ENCODE results near the gene LACC1. TPM values are rescaled to one million over a fixed set of nuclear protein-coding genes. Genes with fewer than 3 reads are reported as not detected.

The LACC1 gene
- total RNA-seq, 1 donor from 2014 or later, result 8.7 TPM

- no peaks in the 10 kb centered on the region for H3K4me1 Mint-ChIP-seq (ENCODE audit: unreplicated experiment)
- no peak for DNase-seq (ENCODE audit: extremely low spot score, unreplicated experiment)
- no peak for TF ChIP-seq CTCF (IDR thresholded peaks at IDR 0.05)
Measured at GRCh38 chr13:43924549-43925245, 45.0 kb downstream of the LACC1 start.

GRCh38 chr13:43929947-43930346 is 50.2 kb downstream of the LACC1 start:
- no peak overlapping the region for H3K4me3 Mint-ChIP-seq (ENCODE audit: unreplicated experiment)
- no peaks in the 10 kb centered on the region for H3K4me1 Mint-ChIP-seq (ENCODE audit: unreplicated experiment)

More at GRCh38 chr13:43924549-43925245, 45.0 kb downstream of the LACC1 start:
- Mint-ChIP-seq H3K27ac (ENCODE audit: unreplicated experiment) (no peak overlapping the region), H3K4me3 (ENCODE audit: unreplicated experiment) (no peak overlapping the region), H3K9me3 (ENCODE audit: unreplicated experiment) (no peaks in the 10 kb centered on the region), H3K27me3 (ENCODE audit: unreplicated experiment) (peaks cover 18% of the 10 kb centered on the region), H3K36me3 (ENCODE audit: unreplicated experiment) (no peaks in the 10 kb centered on the region)

GRCh38 chr13:43933378-43933777 is 53.7 kb downstream of the LACC1 start:
- no peak overlapping the region for H3K4me3 Mint-ChIP-seq (ENCODE audit: unreplicated experiment)
- H3K9me3 Mint-ChIP-seq (ENCODE audit: unreplicated experiment), result peaks cover 9% of the 10 kb centered on the region
- DNase-seq (ENCODE audit: extremely low spot score, unreplicated experiment), result no peak
- no peak for TF ChIP-seq CTCF (IDR thresholded peaks at IDR 0.05)
- H3K27me3 Mint-ChIP-seq (ENCODE audit: unreplicated experiment), result peaks cover 12% of the 10 kb centered on the region
- peaks cover 16% of the 10 kb centered on the region for H3K4me1 Mint-ChIP-seq (ENCODE audit: unreplicated experiment)
- no peak overlapping the region for H3K27ac Mint-ChIP-seq (ENCODE audit: unreplicated experiment)
- no peaks in the 10 kb centered on the region for H3K36me3 Mint-ChIP-seq (ENCODE audit: unreplicated experiment)

More at GRCh38 chr13:43929947-43930346, 50.2 kb downstream of the LACC1 start:
- H3K27ac Mint-ChIP-seq (ENCODE audit: unreplicated experiment), result no peak overlapping the region
- H3K36me3 Mint-ChIP-seq (ENCODE audit: unreplicated experiment), result no peaks in the 10 kb centered on the region
- no peak for TF ChIP-seq CTCF (IDR thresholded peaks at IDR 0.05)
- no peak for DNase-seq (ENCODE audit: extremely low spot score, unreplicated experiment)
- peaks cover 9% of the 10 kb centered on the region for H3K9me3 Mint-ChIP-seq (ENCODE audit: unreplicated experiment)
- peaks cover 12% of the 10 kb centered on the region for H3K27me3 Mint-ChIP-seq (ENCODE audit: unreplicated experiment)

- Mint-ChIP-seq H3K36me3 (ENCODE audit: unreplicated experiment) (no peaks in the 10 kb centered on the region), H3K4me3 (ENCODE audit: unreplicated experiment) (no peak overlapping the region), H3K9me3 (ENCODE audit: unreplicated experiment) (peaks cover 9% of the 10 kb centered on the region), H3K4me1 (ENCODE audit: unreplicated experiment) (peaks cover 20% of the 10 kb centered on the region), H3K27ac (ENCODE audit: unreplicated experiment) (no peak overlapping the region), H3K27me3 (ENCODE audit: unreplicated experiment) (peaks cover 12% of the 10 kb centered on the region)
- no peak for DNase-seq (ENCODE audit: extremely low spot score, unreplicated experiment)
- TF ChIP-seq CTCF (IDR thresholded peaks at IDR 0.05), result no peak
Measured at GRCh38 chr13:43934273-43934672, 54.6 kb downstream of the LACC1 start.

- Mint-ChIP-seq H3K27ac (ENCODE audit: unreplicated experiment) (peak overlapping the region; percentile 1), H3K27me3 (ENCODE audit: unreplicated experiment) (peaks cover 3% of the 10 kb centered on the region), H3K4me1 (ENCODE audit: unreplicated experiment) (peaks cover 20% of the 10 kb centered on the region), H3K36me3 (ENCODE audit: unreplicated experiment) (no peaks in the 10 kb centered on the region), H3K4me3 (ENCODE audit: unreplicated experiment) (no peak overlapping the region), H3K9me3 (ENCODE audit: unreplicated experiment) (peaks cover 4% of the 10 kb centered on the region)
- no peak for DNase-seq (ENCODE audit: extremely low spot score, unreplicated experiment)
- TF ChIP-seq CTCF (IDR thresholded peaks at IDR 0.05), result no peak
Measured at GRCh38 chr13:43935878-43936277, 56.2 kb downstream of the LACC1 start.
